Measurements from ENCODE around the gene PPFIA4. TPM values are rescaled to one million over a fixed set of nuclear protein-coding genes. Genes with fewer than 3 reads are reported as not detected.
A peak's percentile ranks its signal among the peaks of the same experiment; 100 is the strongest.
"Not testable (repeated sequence)": the region's sequence is repeated elsewhere in the genome, so short reads cannot be mapped to it uniquely, and the experiment has no call there.

PPFIA4 gene
- total RNA-seq (ENCODE audit: unreplicated experiment), result 74.7 TPM
- long read RNA-seq, result 0 reads

- peaks cover 14% of the 10 kb centered on the region for H3K27me3 Mint-ChIP-seq (ENCODE audit: unreplicated experiment)
- peaks cover 8% of the 10 kb centered on the region for H3K36me3 Mint-ChIP-seq (ENCODE audit: unreplicated experiment)
- peak; percentile 93 for DNase-seq
- peak within 1 kb of the TSS; percentile 95 for H3K4me3 Mint-ChIP-seq (ENCODE audit: unreplicated experiment)
- peaks cover 37% of the 10 kb centered on the region for H3K4me1 Mint-ChIP-seq (ENCODE audit: low read depth, unreplicated experiment)
- peaks cover 11% of the 10 kb centered on the region for H3K9me3 Mint-ChIP-seq (ENCODE audit: unreplicated experiment)
- TF ChIP-seq CTCF (IDR thresholded peaks at IDR 0.05; ENCODE audit: partially characterized antibody, unreplicated experiment), result no peak
- peak within 1 kb of the TSS; percentile 92 for H3K27ac Mint-ChIP-seq (ENCODE audit: unreplicated experiment)
Observed at GRCh38 chr1:203026031-203026665, at the start of gene PPFIA4. Gene PPFIA4, plus strand, starts transcription at chr1:203026491. Its CDS starts 12,518 bp downstream, at chr1:203039009.

GRCh38 chr1:202976633-202977032 lies 49.7 kb upstream of the PPFIA4 start:
- H3K36me3 Mint-ChIP-seq (ENCODE audit: unreplicated experiment), result no peaks in the 10 kb centered on the region
- H3K27me3 Mint-ChIP-seq (ENCODE audit: unreplicated experiment), result no peaks in the 10 kb centered on the region
- TF ChIP-seq CTCF (IDR thresholded peaks at IDR 0.05; ENCODE audit: partially characterized antibody, unreplicated experiment), result no peak
- H3K4me3 Mint-ChIP-seq (ENCODE audit: unreplicated experiment), result no peak overlapping the region
- no peaks in the 10 kb centered on the region for H3K9me3 Mint-ChIP-seq (ENCODE audit: unreplicated experiment)
- no peaks in the 10 kb centered on the region for H3K4me1 Mint-ChIP-seq (ENCODE audit: low read depth, unreplicated experiment)
- H3K27ac Mint-ChIP-seq (ENCODE audit: unreplicated experiment), result no peak overlapping the region
- DNase-seq, result no peak

- Mint-ChIP-seq H3K4me3 (ENCODE audit: unreplicated experiment) (no peak overlapping the region), H3K27ac (ENCODE audit: unreplicated experiment) (no peak overlapping the region), H3K9me3 (ENCODE audit: unreplicated experiment) (no peaks in the 10 kb centered on the region), H3K27me3 (ENCODE audit: unreplicated experiment) (no peaks in the 10 kb centered on the region), H3K4me1 (ENCODE audit: low read depth, unreplicated experiment) (no peaks in the 10 kb centered on the region), H3K36me3 (ENCODE audit: unreplicated experiment) (no peaks in the 10 kb centered on the region)
- no peak for TF ChIP-seq CTCF (IDR thresholded peaks at IDR 0.05; ENCODE audit: partially characterized antibody, unreplicated experiment)
- DNase-seq, result no peak
Observed at GRCh38 chr1:202979459-202979858, 46.8 kb upstream of the PPFIA4 start.

- H3K4me1 Mint-ChIP-seq (ENCODE audit: low read depth, unreplicated experiment), result no peaks in the 10 kb centered on the region
- H3K4me3 Mint-ChIP-seq (ENCODE audit: unreplicated experiment), result no peak overlapping the region
- no peak for DNase-seq
- no peak overlapping the region for H3K27ac Mint-ChIP-seq (ENCODE audit: unreplicated experiment)
- H3K27me3 Mint-ChIP-seq (ENCODE audit: unreplicated experiment), result no peaks in the 10 kb centered on the region
- TF ChIP-seq CTCF (IDR thresholded peaks at IDR 0.05; ENCODE audit: partially characterized antibody, unreplicated experiment), result no peak
- peaks cover 2% of the 10 kb centered on the region for H3K36me3 Mint-ChIP-seq (ENCODE audit: unreplicated experiment)
- H3K9me3 Mint-ChIP-seq (ENCODE audit: unreplicated experiment), result no peaks in the 10 kb centered on the region
Observed at GRCh38 chr1:202981939-202982338, 44.4 kb upstream of the PPFIA4 start.

GRCh38 chr1:202982715-202983430 lies 43.4 kb upstream of the PPFIA4 start:
- H3K27me3 Mint-ChIP-seq (ENCODE audit: unreplicated experiment), result no peaks in the 10 kb centered on the region
- H3K4me1 Mint-ChIP-seq (ENCODE audit: low read depth, unreplicated experiment), result no peaks in the 10 kb centered on the region
- no peaks in the 10 kb centered on the region for H3K9me3 Mint-ChIP-seq (ENCODE audit: unreplicated experiment)

GRCh38 chr1:202986120-202986519 lies 40.2 kb upstream of the PPFIA4 start:
- not testable (repeated sequence) for H3K27me3 Mint-ChIP-seq (ENCODE audit: unreplicated experiment); H3K27ac Mint-ChIP-seq (ENCODE audit: unreplicated experiment); DNase-seq; H3K4me3 Mint-ChIP-seq (ENCODE audit: unreplicated experiment); H3K4me1 Mint-ChIP-seq (ENCODE audit: low read depth, unreplicated experiment); H3K9me3 Mint-ChIP-seq (ENCODE audit: unreplicated experiment); H3K36me3 Mint-ChIP-seq (ENCODE audit: unreplicated experiment)

More at GRCh38 chr1:202982715-202983430, 43.4 kb upstream of the PPFIA4 start:
- peaks cover 5% of the 10 kb centered on the region for H3K36me3 Mint-ChIP-seq (ENCODE audit: unreplicated experiment)
- TF ChIP-seq CTCF (IDR thresholded peaks at IDR 0.05; ENCODE audit: partially characterized antibody, unreplicated experiment), result no peak
- no peak overlapping the region for H3K27ac Mint-ChIP-seq (ENCODE audit: unreplicated experiment)
- no peak for DNase-seq
- no peak overlapping the region for H3K4me3 Mint-ChIP-seq (ENCODE audit: unreplicated experiment)

Data from glutamatergic neuron (in vitro differentiated cells).